Keratinocyte (primary cell): ENCODE data around the gene STK24. TPM values are rescaled to one million over a fixed set of nuclear protein-coding genes. Genes with fewer than 3 reads are reported as not detected.

Experiments used
- DNase-seq: peaks from one replicate; pipeline ENCODE4 v3.0.0-alpha.2; 2011; ENCODE audit warnings: low read depth, missing footprints, low spot score
- FAIRE-seq: peaks from 2 replicates; lab custom pipeline; 2011; peaks lifted over from hg19 to GRCh38; lab: Jason Lieb, UNC
- H2AFZ ChIP-seq: 2 replicates; pipeline ENCODE4 v1.6.0; 2012; ENCODE audit warnings: low read length, control low read depth, inconsistent platforms; ENCODE audit not compliant: control insufficient read depth
- H3K27ac ChIP-seq: 2 replicates; pipeline ENCODE4 v1.5.1; 2011; ENCODE audit warnings: low read length; ENCODE audit not compliant: control insufficient read depth, insufficient read depth
- H3K27me3 ChIP-seq: 3 replicates; pipeline ENCODE4 v1.6.0; 2011; ENCODE audit warnings: low read length; ENCODE audit not compliant: control insufficient read depth, insufficient read depth; ENCODE audit errors: extremely low read depth
- H3K36me3 ChIP-seq, 2 experiments: 2 replicates in 1 of 2; 3 replicates in 1 of 2; pipeline ENCODE4 v1.5.1; 2011; ENCODE audit warnings: low read length in 2 of 2, mild to moderate bottlenecking in 1 of 2; ENCODE audit not compliant: control insufficient read depth in 2 of 2, insufficient read depth in 2 of 2; ENCODE audit errors: extremely low read depth in 1 of 2
- H3K4me1 ChIP-seq: 3 replicates; pipeline ENCODE4 v1.5.1; 2011; ENCODE audit warnings: low read length; ENCODE audit not compliant: control insufficient read depth, insufficient read depth; ENCODE audit errors: extremely low read depth
- H3K4me2 ChIP-seq: 3 replicates; pipeline ENCODE4 v1.6.0; 2011; ENCODE audit warnings: low read depth, low read length; ENCODE audit not compliant: control insufficient read depth, insufficient read depth; ENCODE audit errors: extremely low read depth
- H3K4me3 ChIP-seq, 3 experiments: fragments of 200-600 bp in 1 of 3; sonication (generic) in 1 of 3; 2 replicates in 2 of 3; 3 replicates in 1 of 3; pipeline ENCODE4 v1.5.1; 2011 to 2016; ENCODE audit warnings: low read length in 3 of 3, mild to moderate bottlenecking in 3 of 3, control low read depth in 2 of 3, inconsistent platforms in 1 of 3, low read depth in 1 of 3, mixed read lengths in 1 of 3, mixed run types in 1 of 3, moderate library complexity in 1 of 3; ENCODE audit not compliant: control insufficient read depth in 2 of 3, insufficient read depth in 2 of 3; ENCODE audit errors: extremely low read depth in 1 of 3
- H3K79me2 ChIP-seq: 2 replicates; pipeline ENCODE4 v1.6.0; 2012; ENCODE audit warnings: low read length; ENCODE audit not compliant: control insufficient read depth, insufficient read depth
- H3K9ac ChIP-seq: 3 replicates; pipeline ENCODE4 v1.6.0; 2011; ENCODE audit warnings: low read length; ENCODE audit not compliant: control insufficient read depth, insufficient read depth; ENCODE audit errors: extremely low read depth
- H3K9me1 ChIP-seq: 3 replicates; pipeline ENCODE4 v1.6.0; 2011; ENCODE audit warnings: low read length; ENCODE audit not compliant: control insufficient read depth, insufficient read depth; ENCODE audit errors: extremely low read depth
- H3K9me3 ChIP-seq: 2 replicates; pipeline ENCODE4 v1.5.1; 2012; ENCODE audit warnings: low read depth, low read length; ENCODE audit not compliant: control insufficient read depth
- H4K20me1 ChIP-seq: 3 replicates; pipeline ENCODE4 v1.6.0; 2011; ENCODE audit warnings: low read length; ENCODE audit not compliant: control insufficient read depth, insufficient read depth; ENCODE audit errors: extremely low read depth
- EZH2 ChIP-seq: IDR thresholded peaks from one replicate; pipeline ENCODE4 v1.6.1; 2012; ENCODE audit warnings: inconsistent platforms, mild to moderate bottlenecking, low read length, moderate library complexity
- dilution Hi-C: fragments of 300-500 bp; cut with MboI; formaldehyde crosslinking; loops from one replicate; pipeline ENCODE4 v1.7.0; 2020; ENCODE audit warnings: low sequenced_read_pairs; ENCODE audit not compliant: extremely low pct_ligation_motif_present
- polyA plus RNA-seq, 5 experiments: library from polyadenylated mRNA; depleted of rRNA in 3 of 5; stranded (reverse) in 3 of 5; stranded (forward) in 1 of 5; unstranded in 1 of 5; fragments of >200 nt; gene quantifications; 1 replicate in 1 of 5; 2 replicates in 3 of 5; 3 replicates in 1 of 5; pipeline versions ENCODE4 v1.2.1 to v1.2.3, GENCODE V29; 2011 to 2012; ENCODE audit warnings: missing spikeins in 2 of 5, low read depth in 1 of 5, low replicate concordance in 1 of 5
- TF ChIP-seq, protein P1 (sequence below), 3 experiments: IDR thresholded peaks in 1 of 3; conservative IDR thresholded peaks in 1 of 3; optimal IDR thresholded peaks in 1 of 3; 2 replicates in 2 of 3; 3 replicates in 1 of 3; pipeline versions ENCODE3 to v1.5.1; 2011; ENCODE audit warnings: low read length in 3 of 3, mild to moderate bottlenecking in 3 of 3, moderate library complexity in 2 of 3, control low read depth in 1 of 3, inconsistent platforms in 1 of 3; ENCODE audit not compliant: insufficient read depth in 2 of 3; ENCODE audit errors: extremely low read depth in 1 of 3

The STK24 gene
- polyA plus RNA-seq, 1 donor (not counting 4 experiments of a cell fraction or from before 2014, with no cell fraction given): 81.6 TPM

DNA sequence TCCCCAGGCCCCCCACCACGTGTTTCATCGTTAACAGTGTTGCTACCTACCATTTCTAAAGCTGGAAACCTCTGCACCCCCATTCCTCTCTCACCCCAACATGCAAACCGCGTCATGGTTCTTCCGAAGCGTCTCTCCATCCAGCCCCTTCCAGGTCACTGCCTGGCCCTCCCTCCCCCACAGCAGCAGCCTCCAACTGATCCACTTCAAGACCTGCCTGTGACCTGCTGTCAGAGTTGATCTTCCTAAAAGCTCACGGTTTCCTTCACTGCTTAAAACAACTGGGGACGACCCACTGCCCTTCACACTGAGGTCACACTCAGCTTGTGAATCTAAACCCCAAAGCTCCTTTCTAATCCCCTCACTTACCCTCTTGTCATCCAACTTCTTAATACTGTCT, 47.7 kb downstream of the STK24 start:
- peaks cover 3% of the 10 kb centered on the region in 2 experiments for H3K36me3 ChIP-seq
- TF ChIP-seq EZH2: no peak
- TF ChIP-seq, protein P1, sequence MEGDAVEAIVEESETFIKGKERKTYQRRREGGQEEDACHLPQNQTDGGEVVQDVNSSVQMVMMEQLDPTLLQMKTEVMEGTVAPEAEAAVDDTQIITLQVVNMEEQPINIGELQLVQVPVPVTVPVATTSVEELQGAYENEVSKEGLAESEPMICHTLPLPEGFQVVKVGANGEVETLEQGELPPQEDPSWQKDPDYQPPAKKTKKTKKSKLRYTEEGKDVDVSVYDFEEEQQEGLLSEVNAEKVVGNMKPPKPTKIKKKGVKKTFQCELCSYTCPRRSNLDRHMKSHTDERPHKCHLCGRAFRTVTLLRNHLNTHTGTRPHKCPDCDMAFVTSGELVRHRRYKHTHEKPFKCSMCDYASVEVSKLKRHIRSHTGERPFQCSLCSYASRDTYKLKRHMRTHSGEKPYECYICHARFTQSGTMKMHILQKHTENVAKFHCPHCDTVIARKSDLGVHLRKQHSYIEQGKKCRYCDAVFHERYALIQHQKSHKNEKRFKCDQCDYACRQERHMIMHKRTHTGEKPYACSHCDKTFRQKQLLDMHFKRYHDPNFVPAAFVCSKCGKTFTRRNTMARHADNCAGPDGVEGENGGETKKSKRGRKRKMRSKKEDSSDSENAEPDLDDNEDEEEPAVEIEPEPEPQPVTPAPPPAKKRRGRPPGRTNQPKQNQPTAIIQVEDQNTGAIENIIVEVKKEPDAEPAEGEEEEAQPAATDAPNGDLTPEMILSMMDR (optimal IDR thresholded peaks at IDR 0.05 in 1 of 3, IDR thresholded peaks at IDR 0.05 in 1 of 3, conservative IDR thresholded peaks at IDR 0.05 in 1 of 3; ENCODE audit: extremely low read depth in 1 of 3, insufficient read depth in 2 of 3, low read length in 3 of 3): no peak
- peaks cover 5% of the 10 kb centered on the region for H3K9me1 ChIP-seq
- H3K79me2 ChIP-seq: peaks cover 100% of the 10 kb centered on the region
- H3K4me3 ChIP-seq: no peak overlapping the region
- H3K4me1 ChIP-seq: peaks cover 2% of the 10 kb centered on the region
- no peaks in the 10 kb centered on the region for H3K27me3 ChIP-seq
- dilution Hi-C loops: no loop called here
- H4K20me1 ChIP-seq: peaks cover 42% of the 10 kb centered on the region
- no peak overlapping the region for H2AFZ ChIP-seq
- H3K9me3 ChIP-seq: no peaks in the 10 kb centered on the region
- no peak for DNase-seq
- no peak overlapping the region for H3K27ac ChIP-seq
- no peak overlapping the region for H3K9ac ChIP-seq
- FAIRE-seq: no peak
- no peak overlapping the region for H3K4me2 ChIP-seq

DNA sequence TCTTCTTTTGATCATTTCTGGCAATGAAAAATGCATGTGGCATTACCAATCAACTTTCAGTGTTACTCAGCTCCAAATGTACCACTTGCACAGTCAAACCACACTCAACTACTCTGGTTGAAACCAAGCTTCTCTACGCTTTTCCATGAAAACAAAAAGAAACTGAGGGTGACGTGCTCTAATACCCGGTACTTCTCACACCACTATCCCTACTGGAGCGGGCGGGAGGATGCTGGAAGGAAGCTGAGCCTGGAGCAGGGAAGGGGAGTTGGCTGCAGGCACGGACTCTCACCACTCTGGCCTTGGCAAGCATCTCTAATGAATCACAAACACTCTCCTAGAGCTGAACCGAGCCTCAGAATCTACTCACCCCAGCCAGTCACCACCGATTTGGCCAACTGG, 48.2 kb downstream of the STK24 start:
- DNase-seq (no peak), FAIRE-seq (no peak)
- no peaks in the 10 kb centered on the region for H3K9me3 ChIP-seq
- H3K9ac ChIP-seq: no peak overlapping the region
- peaks cover 10% of the 10 kb centered on the region for H3K9me1 ChIP-seq
- H3K36me3 ChIP-seq: peaks cover 3 to 4% of the 10 kb centered on the region in 2 experiments
- TF ChIP-seq, protein P1 (optimal IDR thresholded peaks at IDR 0.05 in 1 of 3, IDR thresholded peaks at IDR 0.05 in 1 of 3, conservative IDR thresholded peaks at IDR 0.05 in 1 of 3; ENCODE audit: extremely low read depth in 1 of 3, insufficient read depth in 2 of 3, low read length in 3 of 3): no peak
- no peak for TF ChIP-seq EZH2
- peaks cover 4% of the 10 kb centered on the region for H3K4me1 ChIP-seq
- H4K20me1 ChIP-seq: peaks cover 44% of the 10 kb centered on the region
- H3K27ac ChIP-seq: no peak overlapping the region
- no peak overlapping the region for H3K4me2 ChIP-seq
- H2AFZ ChIP-seq: no peak overlapping the region
- no peak overlapping the region for H3K4me3 ChIP-seq
- no peaks in the 10 kb centered on the region for H3K27me3 ChIP-seq
- peaks cover 100% of the 10 kb centered on the region for H3K79me2 ChIP-seq
- dilution Hi-C loops: no loop called here
